Skeletal muscle tissue (tissue), 4 donors: ENCODE data around the gene DPP7. TPM values are rescaled to one million over a fixed set of nuclear protein-coding genes. Genes with fewer than 3 reads are reported as not detected.
A peak's percentile ranks its signal among the peaks of the same experiment; 100 is the strongest.
"Not testable (repeated sequence)": the region's sequence is repeated elsewhere in the genome, so short reads cannot be mapped to it uniquely, and the experiment has no call there.

ENCODE experiments used
- H3K27ac ChIP-seq: one replicate; pipeline ENCODE4 v1.7.0; 2013; ENCODE audit warnings: mild to moderate bottlenecking, low read depth, low read length, inconsistent platforms
- H3K27me3 ChIP-seq, 3 donors: one replicate each; pipeline ENCODE4 v1.7.0; 2013; ENCODE audit warnings: low read length in 3 of 3; ENCODE audit not compliant: control insufficient read depth in 3 of 3, insufficient read depth in 3 of 3
- H3K36me3 ChIP-seq, 3 donors: one replicate each; pipeline ENCODE4 v1.7.0; 2013; ENCODE audit warnings: low read length in 3 of 3; ENCODE audit not compliant: control insufficient read depth in 3 of 3, insufficient read depth in 3 of 3
- H3K4me1 ChIP-seq, 3 donors: one replicate each; pipeline ENCODE4 v1.7.0; 2013; ENCODE audit warnings: low read length in 3 of 3, mild to moderate bottlenecking in 3 of 3; ENCODE audit not compliant: control insufficient read depth in 3 of 3, insufficient read depth in 3 of 3
- H3K4me3 ChIP-seq, 3 donors: one replicate each; pipeline ENCODE4 v1.7.0; 2013; ENCODE audit warnings: low read length in 3 of 3
- H3K9ac ChIP-seq, 3 donors: one replicate each; pipeline ENCODE4 v1.7.0; 2013; ENCODE audit warnings: low read length in 3 of 3, mild to moderate bottlenecking in 3 of 3, moderate library complexity in 2 of 3, low read depth in 1 of 3
- H3K9me3 ChIP-seq, 3 donors: one replicate each; pipeline ENCODE4 v1.7.0; 2013; ENCODE audit warnings: low read length in 3 of 3; ENCODE audit not compliant: control insufficient read depth in 3 of 3
- total RNA-seq: library from RNA; depleted of rRNA; stranded (reverse); fragments of >200 nt; gene quantifications from one replicate; pipeline ENCODE4 v1.2.3, GENCODE V29; 2014
- donor health status: Osteomylitis.

DPP7 gene
- total RNA-seq, 1 donor from 2014 or later: 19.8 TPM

DNA sequence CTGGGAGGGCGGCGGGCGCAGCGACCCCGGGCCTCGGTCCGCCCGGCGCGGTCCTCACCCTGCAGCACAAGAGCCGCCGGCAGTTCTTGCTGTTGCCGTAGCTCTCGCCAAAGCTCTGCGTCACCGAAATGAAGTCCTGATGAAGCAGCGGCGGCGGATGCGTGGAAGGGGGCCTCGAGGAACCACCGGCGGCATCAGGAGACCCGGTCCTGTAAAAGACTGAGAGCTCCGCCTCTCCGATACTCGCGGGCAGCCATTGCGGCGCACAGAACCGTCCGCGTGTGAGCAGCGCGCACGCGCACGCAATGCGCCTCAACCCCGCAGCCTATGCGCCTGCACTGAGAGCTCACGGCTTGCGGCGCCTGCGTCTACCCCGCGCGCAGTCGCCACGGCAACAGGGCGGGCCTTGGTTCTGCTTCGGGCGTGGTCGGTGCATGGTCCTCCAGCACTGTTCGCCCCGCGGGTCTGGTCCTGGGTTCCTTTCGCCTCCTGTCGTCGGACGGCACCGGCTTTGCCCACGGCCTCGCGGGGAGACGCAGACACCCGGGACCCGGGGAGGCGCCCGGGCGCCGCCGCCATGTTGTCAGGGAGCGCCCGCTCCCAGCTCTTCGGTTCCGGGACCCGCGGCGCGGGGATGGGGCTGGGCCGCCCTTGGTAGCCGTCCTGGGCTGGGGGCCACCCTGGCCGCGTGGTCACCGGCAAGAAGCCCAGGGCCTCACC, 15.1 kb upstream of the DPP7 start:
- H3K9ac ChIP-seq: peak overlapping the region; percentile 57 to 85 (median 62)
- peaks cover 12 to 29% (median 15%) of the 10 kb centered on the region in 3 donors for H3K4me1 ChIP-seq
- H3K9me3 ChIP-seq: no peaks in the 10 kb centered on the region
- peaks cover 2 to 12% (median 8%) of the 10 kb centered on the region in 3 donors for H3K27me3 ChIP-seq
- H3K27ac ChIP-seq: no peak overlapping the region
- H3K4me3 ChIP-seq: peak overlapping the region; percentile 65 to 80 (median 80)
- no peaks in the 10 kb centered on the region for H3K36me3 ChIP-seq

- Histone ChIP-seq H3K4me1 (peaks cover 12 to 29% (median 15%) of the 10 kb centered on the region in 3 donors), H3K27me3 (peaks cover 2 to 9% (median 5%) of the 10 kb centered on the region in 3 donors), H3K9me3 (no peaks in the 10 kb centered on the region), H3K27ac (no peak overlapping the region), H3K36me3 (no peaks in the 10 kb centered on the region), H3K4me3 (peak overlapping the region; percentile 65 to 80 (median 80)), H3K9ac (peak overlapping the region; percentile 57 to 85 (median 62))
These were observed 14.4 kb upstream of the DPP7 start for GRCh38 chr9:137128862-137129455.

DNA sequence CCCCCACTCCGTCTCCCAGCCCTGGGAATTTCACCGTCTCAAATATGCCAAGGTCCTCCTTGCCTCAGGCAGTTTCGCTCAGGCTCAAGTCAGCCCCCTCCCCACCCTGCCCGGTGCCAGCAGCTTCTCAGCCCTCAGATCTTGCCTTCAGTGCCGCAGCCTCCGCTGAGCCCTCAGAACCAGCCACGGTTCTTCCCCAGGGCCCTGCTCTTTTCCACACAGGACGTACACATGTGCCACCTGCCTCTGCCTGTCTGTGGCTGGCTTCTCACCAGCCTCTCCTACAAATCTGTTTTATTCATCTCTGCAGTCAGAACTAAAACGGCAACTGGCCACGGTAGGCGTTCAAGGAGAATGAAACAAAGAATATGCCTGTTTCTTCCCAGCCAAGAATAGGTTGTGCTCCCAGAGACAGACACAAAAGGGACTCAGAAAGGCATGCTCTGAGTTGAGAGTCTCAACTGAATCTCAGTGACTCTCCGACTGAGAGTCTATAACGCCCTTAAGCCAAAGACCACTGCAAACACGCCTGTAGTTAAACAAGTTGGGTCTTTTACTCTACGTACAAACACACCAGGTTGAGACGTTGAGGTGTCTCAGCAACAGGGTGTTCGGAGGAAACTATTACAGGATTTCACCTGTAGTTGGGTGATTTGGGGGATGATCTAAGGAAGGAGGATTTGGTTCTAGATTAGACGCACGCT, 13.8 kb upstream of the DPP7 start:
- peak overlapping the region in 1 of 3 donors; percentile 62 for H3K9ac ChIP-seq
- H3K36me3 ChIP-seq: no peaks in the 10 kb centered on the region
- peaks cover 2 to 9% (median 5%) of the 10 kb centered on the region in 3 donors for H3K27me3 ChIP-seq
- H3K4me1 ChIP-seq: peaks cover 12 to 29% (median 15%) of the 10 kb centered on the region in 3 donors
- H3K27ac ChIP-seq: no peak overlapping the region
- peak overlapping the region; percentile 65 to 80 (median 80) for H3K4me3 ChIP-seq
- H3K9me3 ChIP-seq: no peaks in the 10 kb centered on the region

- peaks cover 2 to 9% (median 5%) of the 10 kb centered on the region in 3 donors for H3K27me3 ChIP-seq
- H3K27ac ChIP-seq: no peak overlapping the region
- peak overlapping the region in 2 of 3 donors; percentile 21 to 38 for H3K4me3 ChIP-seq
- H3K9ac ChIP-seq: peak overlapping the region in 1 of 3 donors; percentile 33
- H3K36me3 ChIP-seq: no peaks in the 10 kb centered on the region
- H3K4me1 ChIP-seq: peaks cover 12 to 29% (median 15%) of the 10 kb centered on the region in 3 donors
- H3K9me3 ChIP-seq: no peaks in the 10 kb centered on the region
These were observed 13.0 kb upstream of the DPP7 start for GRCh38 chr9:137127301-137128157.

GRCh38 chr9:137126786-137127185, 12.3 kb upstream of the DPP7 start:
- Histone ChIP-seq H3K4me1 (peaks cover 12 to 29% (median 15%) of the 10 kb centered on the region in 3 donors), H3K27me3 (peaks cover 2 to 9% (median 5%) of the 10 kb centered on the region in 3 donors), H3K27ac (no peak overlapping the region), H3K9ac (no peak overlapping the region), H3K9me3 (no peaks in the 10 kb centered on the region), H3K36me3 (no peaks in the 10 kb centered on the region), H3K4me3 (no peak overlapping the region)

DNA sequence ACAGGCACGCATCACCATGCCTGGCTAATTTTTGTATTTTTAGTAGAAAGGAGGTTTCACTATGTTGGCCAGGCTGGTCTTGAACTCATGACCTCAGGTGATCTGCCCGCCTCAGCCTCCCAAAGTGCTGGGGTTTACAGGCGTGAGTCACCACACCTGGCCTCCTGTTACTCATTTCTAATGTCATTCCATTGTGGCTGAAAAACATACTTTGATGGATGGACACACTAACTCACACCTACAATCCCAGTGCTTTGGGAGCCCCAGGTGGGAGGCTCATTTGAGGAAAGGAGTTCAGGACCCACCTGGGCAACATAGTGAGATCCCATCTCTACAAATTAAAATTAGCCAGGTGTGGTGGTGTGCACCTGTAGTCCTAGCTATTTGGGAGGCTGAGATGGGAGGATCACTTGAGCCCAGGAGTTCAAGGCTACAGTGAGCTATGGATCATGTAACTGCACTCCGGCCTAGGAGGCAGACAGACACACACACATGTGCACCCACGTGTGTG, 9.5 kb upstream of the DPP7 start:
- H3K27me3 ChIP-seq, H3K36me3 ChIP-seq, H3K4me3 ChIP-seq, H3K27ac ChIP-seq, H3K9ac ChIP-seq, H3K9me3 ChIP-seq: not testable (repeated sequence)
- peaks cover 12 to 19% (median 14%) of the 10 kb centered on the region in 3 donors for H3K4me1 ChIP-seq

DNA sequence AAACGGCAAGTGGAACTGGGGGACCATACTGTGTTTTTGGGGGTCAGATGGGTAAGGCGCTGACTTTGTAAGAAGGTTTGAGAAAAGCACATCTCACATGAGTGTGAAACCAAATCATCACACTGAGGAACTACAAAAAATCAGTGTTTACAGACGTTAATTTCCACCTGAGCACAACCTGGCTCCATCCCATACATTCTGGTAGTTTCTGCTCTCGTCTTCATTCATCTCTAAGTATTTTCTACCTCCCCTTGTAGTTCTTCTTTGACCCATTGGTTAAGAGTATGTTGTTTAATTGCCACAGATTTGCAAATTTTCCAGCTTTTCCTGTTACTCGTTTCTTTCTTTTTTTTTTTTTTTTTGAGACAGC, 8.9 kb upstream of the DPP7 start:
- Histone ChIP-seq H3K4me3 (no peak overlapping the region), H3K9me3 (no peaks in the 10 kb centered on the region), H3K27me3 (no peaks in the 10 kb centered on the region), H3K27ac (no peak overlapping the region), H3K9ac (no peak overlapping the region), H3K36me3 (no peaks in the 10 kb centered on the region), H3K4me1 (peaks cover 6 to 15% (median 9%) of the 10 kb centered on the region in 3 donors)

- not testable (repeated sequence) for H3K36me3 ChIP-seq, H3K4me1 ChIP-seq, H3K27me3 ChIP-seq, H3K4me3 ChIP-seq, H3K9me3 ChIP-seq, H3K27ac ChIP-seq, H3K9ac ChIP-seq
These were observed 8.4 kb upstream of the DPP7 start for GRCh38 chr9:137122796-137123467.
